ENCODE measurements around the gene TRIM17.

DNA sequence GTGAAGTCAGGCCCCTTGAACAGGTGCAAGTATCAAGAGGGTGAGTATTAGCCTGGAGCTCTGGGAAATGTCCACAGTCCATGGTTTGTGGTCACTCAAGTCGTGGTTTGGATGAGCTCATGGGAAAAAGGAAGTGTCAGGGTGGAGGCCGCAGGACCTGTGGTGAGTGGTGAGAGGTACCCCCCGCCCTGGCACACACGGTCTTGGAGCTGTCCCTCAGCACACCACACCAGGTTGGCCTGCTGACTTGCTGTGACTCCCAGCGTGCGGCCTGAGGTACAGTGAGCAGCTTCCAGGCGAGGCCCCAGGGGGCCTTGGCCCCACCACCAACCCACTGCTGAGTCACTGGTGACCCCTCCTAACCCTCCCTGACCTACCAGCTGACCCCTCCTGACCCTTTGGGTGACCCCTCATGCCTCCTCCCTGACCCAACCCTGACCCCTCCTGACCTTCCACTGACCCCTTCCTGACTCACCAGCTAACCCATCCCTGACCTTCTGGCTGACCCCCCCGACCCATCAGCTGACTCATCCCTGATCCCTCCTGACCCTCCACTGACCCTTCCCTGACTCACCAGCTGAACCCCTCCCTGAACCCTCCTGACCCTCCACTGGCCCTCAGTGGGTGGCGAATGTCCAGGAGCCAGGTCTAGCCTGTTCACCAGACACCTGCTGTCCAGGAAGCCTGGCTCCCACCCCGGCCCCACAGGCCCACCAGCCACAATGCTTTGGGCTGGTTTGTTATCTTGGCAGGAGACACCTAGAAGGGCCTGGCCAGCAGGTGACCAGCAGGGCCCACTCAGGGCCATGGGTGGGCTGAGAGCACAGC lies 35.7 kb upstream of the TRIM17 start:
- TF ChIP-seq, protein P1, sequence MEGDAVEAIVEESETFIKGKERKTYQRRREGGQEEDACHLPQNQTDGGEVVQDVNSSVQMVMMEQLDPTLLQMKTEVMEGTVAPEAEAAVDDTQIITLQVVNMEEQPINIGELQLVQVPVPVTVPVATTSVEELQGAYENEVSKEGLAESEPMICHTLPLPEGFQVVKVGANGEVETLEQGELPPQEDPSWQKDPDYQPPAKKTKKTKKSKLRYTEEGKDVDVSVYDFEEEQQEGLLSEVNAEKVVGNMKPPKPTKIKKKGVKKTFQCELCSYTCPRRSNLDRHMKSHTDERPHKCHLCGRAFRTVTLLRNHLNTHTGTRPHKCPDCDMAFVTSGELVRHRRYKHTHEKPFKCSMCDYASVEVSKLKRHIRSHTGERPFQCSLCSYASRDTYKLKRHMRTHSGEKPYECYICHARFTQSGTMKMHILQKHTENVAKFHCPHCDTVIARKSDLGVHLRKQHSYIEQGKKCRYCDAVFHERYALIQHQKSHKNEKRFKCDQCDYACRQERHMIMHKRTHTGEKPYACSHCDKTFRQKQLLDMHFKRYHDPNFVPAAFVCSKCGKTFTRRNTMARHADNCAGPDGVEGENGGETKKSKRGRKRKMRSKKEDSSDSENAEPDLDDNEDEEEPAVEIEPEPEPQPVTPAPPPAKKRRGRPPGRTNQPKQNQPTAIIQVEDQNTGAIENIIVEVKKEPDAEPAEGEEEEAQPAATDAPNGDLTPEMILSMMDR (IDR thresholded peaks at IDR 0.05; ENCODE audit: low read depth, low read length, poor library complexity, severe bottlenecking) = no peak
- no peak for TF ChIP-seq EZH2phosphoT487 (IDR thresholded peaks at IDR 0.05; ENCODE audit: borderline replicate concordance, low read length)

Data from DOHH2 (cell line).